Activated CD4-positive, alpha-beta T cell treated with anti-CD3 and anti-CD28 coated beads, Interleukin-2, amount 50 U/mL, for 16 hours (primary cell): ENCODE data around the gene LHX6.
A peak's percentile ranks its signal among the peaks of the same experiment; 100 is the strongest.

ENCODE experiments used
- DNase-seq: peaks from one replicate; pipeline ENCODE4 v3.0.0-alpha.2; 2020

The LHX6 gene

DNA sequence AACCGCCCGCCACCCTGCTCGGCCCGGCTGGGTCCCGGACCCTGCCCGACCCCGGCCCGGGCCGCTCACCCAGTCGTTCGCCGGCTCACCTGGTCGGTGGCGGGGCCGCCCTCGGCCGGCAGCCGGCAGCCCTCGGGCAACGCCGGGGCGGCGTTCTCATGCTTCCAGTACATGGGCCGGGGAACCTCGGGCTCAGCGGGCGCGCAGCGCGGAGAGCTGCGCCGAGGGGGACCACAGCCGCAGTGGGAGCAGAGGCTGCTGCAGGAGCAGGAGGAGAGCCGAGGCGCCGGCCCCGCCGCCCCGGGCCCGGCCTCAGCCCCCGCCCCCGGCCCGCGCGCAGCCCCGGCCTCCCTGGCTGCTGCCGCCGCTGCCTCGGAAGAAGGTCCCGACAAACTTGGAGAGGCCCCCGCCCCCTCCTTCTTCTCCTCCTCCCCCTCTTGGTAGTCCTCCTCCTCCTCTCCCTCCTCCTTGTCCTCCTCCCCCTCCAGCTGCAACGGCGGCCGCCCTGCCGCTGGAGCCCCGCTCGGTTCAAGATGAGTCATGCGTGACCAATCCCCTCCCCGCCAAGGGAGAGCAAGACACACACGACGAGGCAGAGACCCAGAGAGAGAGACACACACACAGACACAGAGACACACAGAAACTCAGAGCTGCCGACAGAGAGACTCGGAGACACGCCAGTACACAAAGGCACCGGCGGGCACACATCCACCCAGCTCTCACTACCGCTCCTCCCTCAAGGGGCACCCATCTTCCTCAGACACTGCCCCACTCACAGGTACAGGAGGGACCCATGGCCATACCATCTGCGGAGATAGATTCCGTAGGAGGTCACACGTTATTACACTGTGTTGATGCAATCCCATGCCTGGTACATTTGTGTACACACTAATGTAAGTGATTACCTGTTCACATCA is at the start of gene LHX6:
Gene LHX6, minus strand, starts transcription at position 390 of the 917 bp plus-strand sequence. Its CDS starts 217 bp downstream, at position 173.
- no peak for DNase-seq

DNA sequence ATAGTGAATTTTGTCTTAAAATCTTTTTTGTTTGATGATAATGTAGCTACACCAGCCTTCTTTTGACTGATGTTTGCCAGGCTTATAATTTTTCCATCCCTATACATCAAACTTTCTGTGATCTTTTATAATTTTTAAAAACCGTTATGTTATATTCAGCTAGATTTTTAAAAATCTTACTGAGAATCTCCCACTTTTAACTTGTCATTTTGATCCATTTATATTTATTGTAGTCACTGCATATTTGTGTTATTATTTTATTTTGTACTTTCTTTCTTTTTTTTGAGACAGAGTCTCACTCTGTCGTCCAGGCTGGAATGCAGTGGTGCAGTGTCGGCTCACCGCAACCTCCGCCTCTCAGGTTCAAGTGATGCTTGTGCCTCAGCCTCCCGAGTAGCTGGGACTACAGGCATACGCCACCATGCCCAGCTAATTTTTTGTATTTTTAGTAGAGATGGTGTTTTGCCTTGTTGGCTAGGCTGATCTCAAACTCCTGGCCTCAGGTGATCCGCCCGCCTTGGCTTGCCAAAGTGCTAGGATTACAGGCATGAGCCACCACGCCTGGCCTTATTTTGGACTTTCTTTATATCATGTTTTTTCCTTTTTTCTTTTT is 48.6 kb upstream of the LHX6 start:
- DNase-seq, result no peak

DNA sequence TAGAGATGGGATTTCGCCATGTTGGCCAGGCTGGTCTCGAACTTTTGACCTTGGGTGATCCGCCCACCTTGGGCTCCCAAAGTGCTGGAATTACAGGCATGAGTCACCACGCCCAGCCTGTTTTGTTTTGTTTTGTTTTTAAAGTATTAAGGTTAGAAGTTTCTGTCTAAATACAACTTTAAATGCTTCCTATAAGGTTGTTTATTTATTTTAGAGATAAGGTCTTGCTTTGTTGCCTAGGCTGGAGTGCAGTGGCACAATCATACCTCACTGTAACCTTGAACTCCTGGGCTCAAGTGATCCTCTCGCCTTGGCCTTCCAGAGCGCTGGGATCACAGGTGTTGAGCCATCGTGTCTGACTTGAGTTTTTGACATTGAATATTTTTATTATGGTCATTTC is 47.3 kb upstream of the LHX6 start:
- DNase-seq, result no peak

DNA sequence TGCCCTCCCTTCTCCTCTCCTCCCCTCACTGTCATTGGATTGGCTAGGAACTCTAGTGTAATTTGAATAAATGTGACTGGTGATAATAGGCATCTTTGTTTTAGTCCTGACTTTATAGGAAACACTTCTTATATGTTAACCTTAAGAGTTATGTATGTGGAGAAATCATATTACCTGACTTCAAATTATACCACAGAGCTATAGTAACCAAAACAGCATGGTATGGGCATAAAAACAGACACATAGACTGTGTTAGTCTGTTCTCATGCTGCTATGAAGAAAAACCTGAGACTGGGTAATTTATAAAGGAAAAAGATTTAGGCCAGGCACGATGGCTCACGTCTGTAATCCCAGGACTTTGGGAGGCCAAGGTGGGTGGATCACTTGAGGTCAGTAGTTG is 45.3 kb upstream of the LHX6 start:
- no peak for DNase-seq

DNA sequence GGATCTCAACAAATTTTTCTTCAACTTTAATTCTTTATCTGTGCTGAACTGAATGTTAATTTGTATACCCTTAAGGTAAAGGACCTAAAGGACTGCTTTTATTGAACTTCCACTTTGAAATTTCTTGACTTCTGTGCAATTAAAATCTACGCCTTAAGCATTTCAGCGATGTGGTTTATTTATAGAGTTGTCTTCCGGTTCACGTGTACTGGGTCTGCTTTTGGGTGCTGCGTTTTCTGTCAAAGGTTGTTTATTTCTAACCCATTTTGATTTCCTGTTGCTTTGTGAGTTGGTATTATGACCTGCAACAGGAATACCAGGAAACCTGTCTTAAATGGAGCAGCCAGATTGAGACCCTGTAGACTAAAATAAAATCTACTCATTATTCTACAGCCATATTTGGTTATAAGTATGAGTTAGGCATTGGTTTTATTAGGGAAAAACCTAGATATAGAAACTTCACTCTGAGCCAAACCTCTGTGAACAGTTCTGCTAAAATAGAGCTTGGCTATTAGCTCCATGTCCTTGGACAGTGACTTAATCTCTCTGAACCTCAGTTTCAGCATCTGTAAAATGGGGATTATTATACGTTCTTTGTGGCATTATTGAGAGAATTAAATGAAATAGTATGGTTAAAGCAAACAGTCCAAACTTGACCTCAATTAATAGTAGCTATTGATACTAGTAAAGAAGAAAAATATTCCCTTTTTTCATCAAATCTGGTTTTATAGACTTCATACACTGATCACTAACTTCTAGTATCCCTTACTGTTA is 39.5 kb upstream of the LHX6 start:
- no peak for DNase-seq

DNA sequence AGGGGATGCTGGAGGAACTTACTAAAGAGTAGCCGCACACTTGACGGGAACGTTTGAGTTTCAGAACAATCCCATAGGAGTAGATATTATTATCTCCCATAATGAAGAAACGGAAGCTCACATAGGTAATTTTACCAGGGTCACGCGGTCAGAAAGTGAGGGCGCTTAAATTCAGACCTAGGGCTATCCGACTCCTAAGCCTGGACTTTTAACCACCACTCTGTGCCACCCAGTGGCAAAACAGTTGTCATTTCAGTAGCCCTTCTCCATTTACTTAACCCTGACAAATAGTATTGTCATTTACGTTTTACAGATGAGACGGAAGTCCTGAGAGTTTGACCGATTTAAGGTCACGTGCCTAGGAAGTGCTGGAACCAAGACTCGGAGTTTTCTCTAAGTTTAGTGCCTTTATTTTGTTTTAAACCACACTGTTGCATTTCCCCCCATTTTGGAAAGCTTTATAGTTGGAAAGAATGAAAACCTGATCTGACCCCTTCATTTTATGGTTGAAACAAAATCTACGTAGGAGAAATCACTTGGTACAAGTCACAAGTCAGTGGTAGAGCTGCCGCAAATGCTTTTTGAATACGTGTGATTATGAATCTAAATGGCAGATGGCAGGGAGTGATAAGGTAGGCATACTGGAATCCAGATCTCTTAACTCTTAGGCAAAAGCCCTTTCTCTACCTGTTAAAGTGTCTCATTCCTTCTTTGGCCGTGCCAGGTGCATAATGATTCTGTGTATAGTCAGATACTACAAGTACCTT is 36.6 kb upstream of the LHX6 start:
- peak; percentile 61 for DNase-seq

DNA sequence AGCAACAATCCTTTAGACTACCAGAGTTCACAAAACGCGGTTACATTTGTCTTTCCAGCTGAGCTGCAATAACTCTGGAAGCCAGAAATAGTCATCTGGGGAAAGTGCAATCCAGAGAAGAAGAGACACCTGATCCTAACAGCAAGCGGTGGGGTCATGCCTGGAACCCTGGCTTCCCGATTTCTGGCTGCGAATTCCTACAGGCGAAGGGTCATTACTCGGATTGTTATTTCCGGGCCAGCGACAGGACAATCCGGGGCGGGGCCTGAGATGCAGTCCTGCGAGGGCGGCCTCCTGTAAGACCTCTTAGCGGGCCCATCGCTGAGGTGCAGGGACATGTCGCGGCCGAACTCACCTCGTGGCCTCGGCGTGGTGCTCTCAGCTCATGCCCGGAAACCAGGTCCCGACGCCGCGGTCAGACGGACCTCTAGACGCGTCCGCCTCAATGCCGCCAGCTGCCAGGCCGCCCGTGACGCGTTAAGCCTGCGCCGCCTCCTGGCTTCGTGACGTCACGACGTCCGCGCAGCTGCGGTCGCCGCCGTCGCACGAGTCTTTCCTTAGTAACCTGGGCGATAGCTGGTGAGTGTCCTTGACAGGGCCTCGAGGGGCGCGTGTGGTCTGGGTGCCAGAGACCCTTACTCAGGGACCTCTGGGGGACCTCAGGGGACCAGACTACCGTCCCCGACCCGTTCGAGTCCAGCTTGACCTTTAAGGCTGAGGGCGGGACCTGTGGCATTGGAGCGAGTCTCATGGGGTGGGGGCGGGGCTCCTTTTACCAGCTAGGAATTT is 35.8 kb upstream of the LHX6 start, which contains the start of the genes MRRF and RBM18:
Gene MRRF, plus strand, starts transcription at position 523 of the 789 bp plus-strand sequence. CDS start 6,010 bp downstream, outside the sequence.
Gene RBM18, minus strand, starts transcription at position 481 of the 789 bp plus-strand sequence. CDS start 3,348 bp downstream, outside the sequence.
- DNase-seq, result peak; percentile 92

DNA sequence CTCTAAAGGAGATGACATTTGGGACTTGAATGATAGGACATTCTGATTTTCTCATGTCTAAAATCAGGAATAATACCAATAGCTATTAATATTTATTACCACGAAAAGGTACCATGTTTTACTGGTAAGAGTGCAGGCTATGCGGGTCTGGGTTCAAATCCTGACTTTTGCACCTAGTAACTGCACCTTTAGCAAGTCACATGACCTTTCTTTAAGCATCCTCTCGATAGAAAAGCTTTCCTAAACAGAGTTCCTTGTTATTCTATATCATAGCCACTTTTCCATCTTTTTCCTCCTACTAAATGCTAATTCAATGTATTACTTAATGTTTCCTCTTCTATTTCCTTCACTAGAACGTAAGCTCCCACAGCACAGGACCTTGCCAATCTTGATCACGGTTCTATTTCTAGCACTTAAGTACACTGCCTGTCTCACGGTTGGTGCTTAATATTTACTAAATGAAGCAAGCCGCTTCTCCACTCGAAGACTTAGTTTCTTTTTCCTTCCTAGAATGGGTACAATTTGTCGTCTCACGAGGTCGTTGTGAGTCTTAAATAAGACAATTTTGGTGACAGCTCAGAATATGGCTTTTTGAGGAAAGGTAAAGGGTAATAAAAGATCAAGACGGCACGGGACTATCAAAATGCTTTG is 35.1 kb upstream of the LHX6 start:
- DNase-seq, result no peak

DNA sequence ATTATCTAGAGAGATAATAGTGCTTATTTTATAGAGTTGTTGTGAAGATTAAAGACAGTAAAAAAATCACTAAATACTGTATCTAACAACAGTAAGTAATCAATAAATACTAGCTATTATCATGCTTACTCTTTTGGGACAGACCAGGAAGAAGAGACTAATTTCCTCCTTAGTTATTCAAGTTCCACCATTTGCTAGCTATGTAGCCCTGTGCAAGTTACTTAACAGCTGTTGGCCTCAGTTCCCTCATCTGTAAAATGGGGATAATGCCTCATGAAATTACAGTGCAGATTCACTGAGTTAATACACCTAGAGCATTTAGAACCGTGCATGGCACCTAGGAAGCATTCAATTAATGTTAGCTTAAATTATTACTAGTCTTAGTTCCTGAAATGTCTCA is 33.3 kb upstream of the LHX6 start:
- no peak for DNase-seq

DNA sequence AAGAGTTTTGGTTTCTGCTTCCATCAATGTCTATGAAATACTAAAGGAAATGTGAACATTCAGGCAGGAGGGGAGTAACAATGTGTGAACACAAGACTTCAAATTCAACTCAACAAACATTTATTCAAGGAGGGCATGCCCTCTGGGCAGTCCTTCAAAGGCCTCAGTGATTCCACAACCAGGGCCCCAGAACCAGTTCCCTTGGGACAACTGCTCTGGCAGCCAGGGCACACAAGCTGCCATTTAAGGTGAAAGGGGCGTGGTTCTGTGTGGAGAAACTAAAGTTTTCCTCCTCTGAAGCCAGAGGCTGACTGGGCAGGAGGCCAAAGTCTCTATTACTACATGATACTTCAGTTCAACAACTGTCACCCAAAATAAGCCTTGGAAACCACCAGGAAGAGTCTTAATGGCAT is 32.7 kb upstream of the LHX6 start:
- no peak for DNase-seq

DNA sequence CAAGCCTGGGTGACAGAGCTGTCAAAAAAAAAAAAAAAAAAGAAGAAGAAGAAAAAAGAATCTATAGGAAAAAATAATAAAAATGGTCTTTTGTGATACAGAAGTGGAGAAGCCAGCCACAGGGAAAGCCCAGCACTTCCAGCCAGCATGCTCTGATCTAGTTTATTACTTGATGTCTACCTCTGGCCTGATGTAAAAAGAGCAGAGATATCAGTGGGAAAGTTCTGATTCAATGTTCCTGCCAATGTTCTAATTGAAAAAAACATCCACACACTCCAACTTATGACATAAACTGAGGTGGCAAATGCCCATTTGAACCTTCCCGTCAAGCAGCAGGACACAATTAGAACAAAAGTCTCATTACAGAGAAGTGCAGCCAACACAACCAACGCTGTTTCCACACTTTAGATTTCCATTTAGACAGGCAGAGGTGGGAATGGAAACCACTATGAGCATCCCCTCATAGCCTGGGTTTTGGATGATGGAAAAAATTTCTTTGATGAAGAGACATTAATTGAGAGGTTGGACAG is 30.2 kb upstream of the LHX6 start:
- no peak for DNase-seq

DNA sequence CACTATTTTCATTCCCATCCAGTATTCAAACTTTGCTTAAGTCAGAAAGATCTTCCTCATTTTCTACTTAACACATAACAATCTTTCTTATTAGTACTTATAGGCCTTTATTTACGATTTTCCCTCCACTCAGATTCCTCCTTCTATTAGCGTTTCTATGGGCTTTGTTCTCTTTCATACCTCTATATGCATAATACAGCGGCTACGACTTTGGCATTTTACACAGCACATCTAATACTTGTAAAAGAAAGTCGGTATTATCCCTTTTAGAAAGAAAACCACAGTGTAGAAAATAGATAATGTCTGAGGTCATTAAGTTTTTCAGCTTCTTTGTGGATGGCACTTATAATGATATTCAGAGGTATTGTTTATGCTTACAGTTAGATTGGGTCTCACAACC is 27.4 kb upstream of the LHX6 start:
- no peak for DNase-seq

DNA sequence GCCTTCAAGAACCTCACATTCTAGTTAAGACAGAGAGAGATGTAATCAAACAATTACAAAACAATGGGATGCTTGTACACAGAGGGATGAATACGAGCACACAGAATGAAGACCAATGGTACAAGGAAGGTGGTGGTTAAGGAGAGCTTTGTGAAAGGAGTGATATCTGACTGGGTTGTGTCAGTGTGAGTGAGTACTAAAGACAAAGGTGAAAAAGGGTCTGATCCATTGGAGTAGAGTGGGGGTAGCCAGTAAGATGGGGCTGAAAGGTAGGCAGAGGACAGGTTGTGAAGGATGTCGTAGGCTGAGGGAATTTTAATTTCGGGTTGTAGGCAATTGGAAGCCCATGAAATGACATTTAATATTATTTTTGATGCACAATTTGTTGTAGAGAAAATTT is 26.0 kb upstream of the LHX6 start:
- no peak for DNase-seq

DNA sequence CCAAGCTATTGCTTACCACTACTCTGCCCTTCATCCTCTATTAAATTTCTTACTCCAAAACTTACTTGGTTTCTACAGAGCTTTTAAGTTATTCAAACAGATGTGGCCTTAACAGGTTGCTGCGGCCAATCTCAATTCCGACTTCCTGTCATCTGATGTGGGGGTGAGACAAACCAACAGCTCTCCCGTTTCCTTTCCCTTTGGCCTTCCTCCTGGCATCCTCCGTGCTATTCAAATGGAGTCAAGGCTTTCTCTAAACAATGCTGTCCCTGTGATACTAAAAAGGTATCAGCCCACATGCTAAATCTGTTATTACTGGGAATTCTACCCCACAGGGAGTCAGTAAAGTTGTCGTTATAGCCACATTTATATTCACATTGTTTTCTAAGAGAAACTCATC is 24.0 kb upstream of the LHX6 start:
- no peak for DNase-seq

DNA sequence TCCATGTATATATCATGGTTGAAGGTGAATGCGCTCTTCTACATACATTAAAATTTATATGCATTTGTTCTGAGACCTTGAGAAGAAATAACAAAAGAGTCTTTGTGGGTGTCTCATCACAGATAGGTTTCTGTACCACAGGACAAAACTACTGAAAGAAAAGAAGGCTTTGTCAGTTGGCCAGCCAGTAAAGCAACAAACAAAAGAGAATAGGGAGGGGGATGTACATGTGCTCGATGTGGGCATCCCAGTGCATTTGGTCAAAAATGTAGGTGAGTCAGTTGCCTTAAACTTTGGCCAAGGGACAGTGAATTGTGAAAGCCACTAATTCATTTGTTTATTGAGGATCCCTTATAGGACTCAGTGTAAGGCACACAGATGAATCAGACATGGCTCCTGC is 22.6 kb upstream of the LHX6 start:
- no peak for DNase-seq

DNA sequence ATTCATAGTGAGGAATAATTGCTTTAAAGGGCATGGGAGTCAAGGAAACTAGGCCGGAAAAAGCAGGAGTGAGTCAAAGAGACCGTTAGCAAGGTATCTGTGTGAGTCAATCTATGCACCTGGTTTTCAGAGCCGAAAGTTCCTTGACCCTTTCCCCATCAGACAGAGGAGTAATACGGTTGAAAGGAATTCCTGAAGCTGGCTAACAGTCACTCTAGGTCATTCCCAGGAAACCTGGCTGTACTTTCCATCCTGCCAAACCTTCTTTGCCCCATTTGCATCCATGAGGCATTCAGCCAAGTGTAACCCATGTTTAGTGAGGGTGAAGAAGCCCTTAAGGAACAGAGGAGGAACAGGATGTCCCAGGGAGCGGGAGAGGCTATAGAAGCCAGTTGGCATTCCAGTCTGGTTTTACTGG is 19.7 kb upstream of the LHX6 start:
- DNase-seq, result no peak

DNA sequence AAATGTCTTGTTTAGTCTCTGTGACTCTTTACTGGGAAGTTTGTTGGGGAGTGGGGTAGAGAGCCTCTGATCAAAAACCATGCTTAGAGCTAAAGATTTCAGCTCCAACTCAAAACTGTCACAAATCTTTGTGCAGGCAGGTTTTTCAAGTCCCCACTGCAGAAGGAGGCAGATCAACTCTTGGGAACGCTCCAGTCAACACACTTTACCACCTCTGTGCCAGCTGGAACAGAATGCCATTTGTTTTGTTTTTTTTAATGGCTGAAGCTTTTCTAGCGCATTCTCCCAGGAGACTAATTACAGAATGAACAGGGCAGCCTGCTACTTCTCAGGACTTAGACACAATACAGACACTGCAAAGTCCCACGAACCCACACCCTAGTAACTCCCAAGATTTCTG is 17.9 kb upstream of the LHX6 start:
- DNase-seq, result no peak

DNA sequence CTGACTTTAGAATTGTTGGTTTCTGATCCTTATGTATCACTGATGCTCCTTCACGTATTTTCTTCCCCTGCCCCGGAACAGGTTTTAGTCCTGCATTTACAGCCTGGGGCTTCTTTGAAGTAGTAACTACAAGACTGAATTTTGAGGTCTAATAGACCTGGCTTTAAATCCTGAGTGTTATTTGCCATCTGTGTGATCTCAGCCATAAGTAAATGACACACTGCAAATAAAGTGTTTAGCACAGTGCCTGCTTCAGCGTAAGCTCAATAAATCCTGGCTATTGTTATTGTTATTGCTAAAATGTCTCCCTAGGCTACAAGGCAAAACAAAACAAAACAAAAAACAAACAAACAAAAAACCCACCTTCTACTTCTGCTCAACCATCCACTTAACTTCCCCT is 15.6 kb upstream of the LHX6 start:
- no peak for DNase-seq

DNA sequence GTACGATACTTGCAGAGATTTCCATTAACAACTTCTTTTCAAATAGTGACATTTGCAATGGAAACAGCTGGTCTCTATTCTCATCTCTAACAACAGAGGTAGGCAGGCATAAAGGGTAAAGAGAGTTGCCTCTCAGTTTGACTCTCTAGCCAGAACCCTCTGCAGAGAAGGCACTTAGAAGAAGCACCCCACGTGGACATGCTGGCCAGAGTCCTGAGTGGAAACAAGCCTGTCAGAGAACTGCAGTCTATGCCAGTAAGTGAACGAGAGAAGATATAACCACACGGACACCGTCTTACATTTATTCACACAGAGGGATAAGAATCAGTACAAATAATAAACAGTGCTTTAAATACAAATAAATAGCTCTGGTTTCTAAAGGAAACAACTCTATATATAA is 11.0 kb upstream of the LHX6 start:
- DNase-seq, result no peak

DNA sequence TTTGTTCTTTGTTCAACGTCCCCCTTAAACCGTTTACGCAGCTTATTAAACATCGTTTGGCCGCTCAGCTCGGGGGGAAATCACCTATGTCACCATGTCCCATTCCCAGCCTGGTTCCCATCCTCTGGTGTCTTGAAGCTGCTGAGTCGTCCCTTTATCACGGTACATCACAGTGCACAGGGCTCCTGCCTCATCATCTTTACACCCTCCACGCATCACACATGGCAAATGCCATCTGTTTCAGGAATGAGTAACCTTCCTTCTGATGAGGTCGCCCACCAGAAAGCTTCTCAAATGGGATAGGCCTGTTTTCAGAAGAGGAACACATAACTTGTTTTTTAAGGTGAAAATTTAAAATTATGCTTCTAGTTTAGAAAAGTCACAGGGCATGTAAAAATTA is 7.9 kb upstream of the LHX6 start:
- no peak for DNase-seq
